GM18519 (cell line): ENCODE measurements around the gene LRMDA.

Experiments used
- ATAC-seq: cut with Tn5 transposase; IDR thresholded peaks from one replicate; pipeline ENCODE4 v1.9.1; 2021; ENCODE audit warnings: mild to moderate bottlenecking, moderate library complexity; ENCODE audit not compliant: unreplicated experiment, low FRiP score

LRMDA gene

DNA sequence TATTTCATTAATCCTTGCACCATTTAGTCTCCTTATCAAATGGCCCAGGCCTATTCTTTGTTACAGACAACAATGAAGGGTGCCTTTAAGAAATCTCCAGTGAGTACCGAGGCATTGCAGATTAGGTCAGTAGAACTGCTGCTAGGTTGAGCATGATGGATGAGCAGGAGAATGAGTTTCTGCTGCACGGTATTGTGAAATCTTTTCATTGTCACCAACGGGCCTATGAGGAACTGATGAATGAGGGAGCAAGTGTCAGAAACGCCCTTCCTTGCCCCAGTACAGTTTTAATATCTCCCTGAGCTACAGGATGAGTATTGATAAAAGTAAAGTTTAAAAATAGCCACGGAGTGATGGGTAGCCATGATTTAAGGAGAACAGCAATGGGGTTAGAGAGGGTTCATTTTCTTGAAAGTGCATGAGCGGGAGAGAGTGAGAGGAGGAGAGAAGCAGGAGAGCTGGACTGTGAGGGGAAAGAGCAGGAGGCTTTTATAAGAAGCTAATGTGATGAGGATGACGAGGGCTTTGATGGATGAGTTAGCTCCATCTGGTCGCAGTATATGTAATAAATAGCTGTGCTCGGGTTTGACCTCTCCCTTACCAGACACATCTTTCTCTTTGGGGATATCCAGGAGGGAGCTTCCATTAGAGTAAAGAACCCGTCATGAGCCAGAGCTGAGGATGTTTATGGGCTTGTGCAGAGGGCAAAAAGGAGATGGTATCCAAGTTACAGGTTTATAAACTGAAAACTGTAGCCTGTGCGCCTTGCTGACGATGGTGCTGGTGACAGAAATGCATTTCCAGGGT, 526.1 kb downstream of the LRMDA start:
- ATAC-seq, result no peak

DNA sequence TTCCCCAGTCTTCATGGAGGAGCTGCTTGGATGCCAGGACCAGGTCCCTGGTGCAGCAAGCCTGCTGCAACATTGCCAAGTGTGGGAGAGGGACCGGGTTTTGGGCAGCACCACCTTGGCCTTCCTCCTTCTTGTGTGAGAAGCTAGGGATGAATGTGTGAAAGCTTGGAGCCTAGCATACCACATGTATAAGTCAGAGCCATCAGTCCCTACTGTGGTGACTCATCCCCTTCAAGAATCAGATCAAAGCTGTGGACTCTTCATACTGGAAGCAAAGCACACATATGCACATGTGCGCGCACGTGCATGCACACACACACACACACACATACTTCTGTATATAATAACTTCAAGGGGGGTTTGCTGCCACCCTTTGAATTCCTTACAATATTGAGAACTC, 527.8 kb downstream of the LRMDA start:
- no peak for ATAC-seq

DNA sequence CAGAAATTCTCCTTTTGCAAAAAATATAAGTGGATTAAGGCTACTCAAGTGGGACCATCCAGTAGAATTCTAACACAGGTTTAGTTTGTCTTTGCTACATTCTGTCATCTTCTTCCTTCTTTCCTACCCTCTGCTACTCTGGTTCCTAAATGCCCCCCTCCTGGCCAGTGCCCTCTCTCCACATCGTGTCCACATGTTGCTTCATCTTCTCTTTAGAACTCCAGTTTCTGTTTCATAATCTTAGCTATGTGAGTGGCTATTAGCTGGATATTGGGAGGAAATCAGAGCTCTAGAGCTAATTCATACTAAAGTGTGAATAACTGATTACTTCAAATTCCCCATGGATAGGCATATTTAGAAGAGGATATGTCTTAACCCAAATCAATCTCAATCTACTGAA, 528.5 kb downstream of the LRMDA start:
- no peak for ATAC-seq

DNA sequence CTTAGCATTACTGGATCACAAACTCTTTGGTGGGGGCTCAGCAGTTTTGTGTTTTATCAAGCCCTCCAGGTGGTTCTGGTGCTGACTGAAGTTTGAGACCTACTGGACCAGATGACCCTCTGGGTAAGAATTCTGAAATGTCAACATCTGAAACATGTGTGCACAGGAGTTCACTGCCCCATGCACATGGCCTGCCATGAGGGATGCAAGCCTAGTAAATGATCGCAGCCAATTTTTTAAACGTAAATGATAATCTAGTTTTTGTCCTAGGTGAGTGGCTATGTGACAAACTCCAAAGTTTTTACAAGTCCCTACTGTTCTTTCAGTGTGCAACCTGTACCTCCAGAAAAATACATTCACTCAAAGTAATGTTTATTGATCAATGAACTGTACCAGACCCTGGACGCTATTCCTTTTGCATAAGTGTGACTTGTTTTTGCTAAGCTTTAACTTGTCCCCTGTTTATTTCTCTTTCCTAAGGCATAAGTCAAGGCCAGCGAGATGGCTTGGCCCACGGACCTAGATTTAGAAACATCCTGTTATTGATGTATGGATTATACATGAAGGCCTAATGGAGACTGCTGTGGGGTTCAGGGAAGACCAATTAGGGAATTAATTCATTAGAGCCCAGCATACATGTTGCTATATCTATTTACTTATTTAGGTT, 531.1 kb downstream of the LRMDA start:
- no peak for ATAC-seq

DNA sequence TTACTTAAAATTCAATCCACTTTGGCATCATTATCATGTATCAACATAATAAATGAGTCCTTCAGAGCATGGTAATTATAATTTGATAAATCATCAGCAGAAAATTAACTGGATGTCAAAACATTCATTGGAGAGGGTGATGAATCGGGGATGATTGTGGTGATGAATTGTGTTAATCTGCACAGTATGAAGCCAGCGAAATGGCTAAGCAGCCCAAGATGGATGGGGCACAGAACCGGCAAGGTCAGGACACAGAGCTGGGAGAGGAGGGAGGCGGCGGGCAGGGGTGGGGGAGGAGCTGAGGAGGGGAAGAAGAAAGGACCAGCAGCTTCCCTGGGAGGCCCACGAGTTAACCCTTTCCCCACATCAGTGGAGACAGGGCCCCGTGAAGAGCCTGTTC, 536.1 kb downstream of the LRMDA start:
- no peak for ATAC-seq

DNA sequence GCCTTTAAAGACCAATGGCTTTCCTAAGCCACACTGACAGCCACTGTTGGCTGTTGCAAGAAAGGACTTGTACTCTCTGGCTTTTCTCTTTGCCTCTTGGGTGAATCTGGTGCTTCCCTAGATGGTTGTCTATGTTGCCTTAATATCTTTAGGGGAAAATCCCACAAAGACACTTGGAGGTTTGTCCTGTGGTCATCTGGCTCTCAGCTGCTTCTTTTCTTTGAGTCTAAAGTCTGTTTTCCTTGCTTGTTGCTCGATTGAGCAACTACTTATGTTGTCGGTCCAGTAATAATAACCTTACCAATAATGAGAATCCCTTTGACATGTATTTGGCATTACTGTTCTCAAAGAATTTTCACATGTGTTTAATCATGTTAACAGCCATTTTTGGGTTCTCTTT, 537.6 kb downstream of the LRMDA start:
- ATAC-seq, result no peak

DNA sequence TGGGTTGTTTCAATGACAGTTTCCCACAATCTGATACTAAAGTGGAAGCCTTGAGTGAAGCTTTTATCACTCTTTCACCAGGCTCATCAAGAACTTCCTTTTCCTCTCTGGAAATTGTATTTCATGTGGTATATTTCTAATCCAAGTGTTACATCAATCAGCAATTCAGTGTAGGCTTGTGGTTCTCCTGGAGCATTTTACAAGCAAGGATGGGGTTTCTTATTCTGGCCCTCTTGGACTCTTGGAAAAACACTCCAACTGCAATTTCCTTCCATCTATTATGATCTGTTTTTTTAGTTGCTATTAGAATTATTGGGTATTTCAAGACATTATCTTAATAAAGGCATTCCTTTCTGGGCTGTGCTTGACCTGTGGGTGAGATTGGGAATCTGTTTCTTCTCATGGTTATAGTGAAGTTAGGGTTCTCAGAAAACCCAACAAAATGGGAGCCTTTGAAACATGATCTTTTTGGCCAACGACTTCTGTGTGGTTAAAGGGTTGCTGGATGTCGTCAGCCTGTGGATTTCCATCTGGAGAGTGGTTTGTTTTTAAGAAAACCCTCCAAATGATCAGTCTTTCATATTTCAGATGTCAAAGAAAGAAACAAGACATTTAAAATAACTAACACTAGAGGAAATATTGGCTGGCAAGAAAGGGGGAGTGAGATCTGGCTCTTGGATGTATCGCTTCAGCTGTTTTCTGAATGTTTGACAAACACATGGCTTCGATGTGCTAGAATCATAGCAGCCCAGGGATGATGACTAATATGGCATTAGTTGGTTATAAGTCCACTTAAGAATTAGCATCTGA, 540.2 kb downstream of the LRMDA start:
- no peak for ATAC-seq

DNA sequence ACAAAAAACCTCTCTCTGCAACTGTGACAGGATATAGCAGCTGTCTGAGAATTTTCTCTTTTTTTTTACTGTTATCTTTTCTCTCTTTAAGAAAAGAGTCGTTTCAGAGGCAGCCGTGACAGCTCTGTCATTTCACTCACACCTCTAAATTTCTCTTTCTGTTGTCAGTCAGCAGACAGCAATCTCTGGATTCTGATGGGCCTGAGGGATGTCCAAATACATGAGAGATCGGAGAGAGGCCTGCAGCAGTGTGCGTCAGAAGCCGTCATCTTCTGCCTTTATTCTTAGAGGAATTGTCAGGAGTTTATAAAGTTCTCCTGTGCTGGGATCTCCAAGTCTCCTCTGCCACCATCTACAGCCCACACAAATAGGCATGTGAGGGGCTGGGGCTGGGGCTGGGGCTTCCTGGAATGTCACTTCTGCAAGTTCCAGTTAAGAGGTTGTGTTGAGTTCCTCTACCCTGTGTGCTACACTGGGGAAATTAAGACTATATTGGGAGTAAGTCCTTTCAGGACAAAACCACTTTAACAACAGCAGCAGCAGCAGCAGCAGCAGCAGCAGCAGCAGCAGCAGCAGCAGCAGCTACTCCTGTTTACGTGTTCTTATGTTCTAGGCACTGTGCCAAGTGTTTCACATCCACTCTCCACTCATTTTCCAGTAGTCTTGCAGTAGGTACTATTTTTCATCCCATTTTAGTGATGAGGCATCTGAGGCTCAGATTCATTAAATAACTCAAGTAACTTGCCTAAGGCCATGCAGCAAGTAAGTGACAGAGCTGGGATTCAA, 541.3 kb downstream of the LRMDA start:
- ATAC-seq, result no peak

DNA sequence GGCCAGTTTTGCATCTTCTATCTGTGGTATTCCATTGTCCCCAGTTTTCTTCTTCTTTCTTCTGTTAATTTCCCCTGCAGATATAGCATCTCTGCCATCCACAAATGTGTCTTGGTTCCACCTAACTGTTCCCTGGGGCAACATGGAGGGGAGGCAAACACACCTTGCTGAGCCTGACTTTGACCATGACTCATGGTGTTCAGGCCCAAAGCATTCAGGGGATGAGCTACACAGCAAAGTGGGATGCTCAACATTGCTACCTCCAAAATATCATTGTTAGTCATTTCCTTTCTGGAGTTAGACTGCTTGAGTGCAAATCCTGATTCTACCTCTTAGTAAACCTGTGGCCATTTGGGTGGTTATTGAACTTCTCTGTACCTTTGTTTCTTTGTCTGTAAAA, 542.7 kb downstream of the LRMDA start:
- ATAC-seq, result no peak

DNA sequence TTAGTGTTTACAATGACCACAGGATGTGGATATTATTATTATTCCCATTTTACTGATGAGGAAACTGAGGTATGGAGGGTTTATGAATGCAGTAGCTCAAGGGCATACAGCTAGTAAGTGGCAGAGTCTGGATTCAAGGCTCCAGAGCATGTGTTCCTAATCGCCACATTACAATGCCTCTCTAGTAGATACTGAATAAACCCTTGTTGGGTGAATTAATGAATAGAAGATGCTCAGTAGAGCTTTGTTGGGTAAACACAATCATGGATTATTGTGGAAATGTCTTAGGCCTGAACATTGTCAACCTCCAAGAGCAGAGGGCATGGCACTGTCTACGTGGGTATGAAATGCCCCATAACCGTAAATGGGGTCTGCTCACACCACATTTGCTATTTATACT, 545.3 kb downstream of the LRMDA start:
- no peak for ATAC-seq

DNA sequence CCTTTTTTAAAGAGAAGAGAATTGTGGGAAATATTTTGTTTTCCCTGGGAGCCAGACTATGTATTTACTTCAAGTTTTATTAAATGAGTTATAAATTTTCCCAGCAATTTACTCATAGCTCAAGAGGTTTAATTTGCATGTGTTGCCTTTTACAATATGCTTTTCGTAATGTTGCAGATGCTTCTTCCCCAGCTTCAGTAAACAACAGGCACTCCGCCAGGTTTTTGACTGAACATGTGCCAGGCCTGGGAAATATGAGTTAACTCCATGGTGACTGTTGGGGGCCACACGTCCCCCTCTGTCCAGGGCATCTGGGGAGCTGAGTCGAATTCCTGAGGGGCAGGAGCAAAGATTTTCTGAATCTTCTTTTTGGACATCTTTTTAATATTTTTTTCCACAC, 545.7 kb downstream of the LRMDA start:
- no peak for ATAC-seq

DNA sequence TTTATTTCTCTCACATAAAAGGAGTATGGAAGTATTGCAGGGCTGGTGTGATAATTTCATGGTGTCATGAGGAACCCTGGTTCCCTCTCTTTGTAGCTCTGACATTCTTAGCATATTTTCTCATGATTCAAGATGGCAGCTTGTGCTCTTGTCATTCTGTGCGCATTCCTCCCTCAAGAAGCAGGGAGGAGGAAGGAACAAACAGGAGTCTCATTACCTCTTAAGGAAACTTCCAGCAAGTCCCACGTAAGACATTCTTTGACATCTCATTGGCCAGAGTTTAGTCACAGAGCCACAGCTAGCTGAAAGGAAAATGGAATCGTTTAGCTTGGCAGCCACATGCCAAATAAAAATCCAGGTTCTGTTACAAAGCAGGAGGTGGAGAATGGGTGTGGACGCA, 546.8 kb downstream of the LRMDA start:
- no peak for ATAC-seq

DNA sequence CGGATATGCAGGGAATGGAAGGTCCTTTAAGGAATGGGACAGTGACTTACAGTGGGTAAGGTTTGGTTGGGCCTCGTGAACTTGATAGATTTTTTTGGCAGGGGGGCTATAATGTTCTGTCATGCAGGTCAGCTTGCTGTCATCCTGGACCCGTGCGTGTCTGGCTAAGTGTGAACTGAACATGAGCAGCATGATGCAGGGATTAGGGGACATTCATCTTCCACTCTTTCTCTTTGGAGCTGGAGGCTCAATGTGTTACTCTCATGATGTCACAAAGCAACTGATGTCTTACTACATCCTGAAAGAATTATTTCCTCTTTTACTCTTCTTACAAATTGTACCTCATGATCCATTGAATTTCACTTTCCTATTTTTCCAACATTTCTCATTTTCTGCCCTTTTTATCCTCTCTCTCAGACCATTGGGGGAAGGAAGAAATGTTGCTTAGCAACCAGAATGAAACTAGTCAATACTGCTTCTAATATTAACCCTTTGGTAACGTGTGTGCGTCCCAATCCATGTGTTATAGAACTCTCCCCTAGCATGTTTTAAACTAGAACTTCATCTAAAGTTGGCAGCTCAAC, 549.1 kb downstream of the LRMDA start:
- ATAC-seq, result no peak

DNA sequence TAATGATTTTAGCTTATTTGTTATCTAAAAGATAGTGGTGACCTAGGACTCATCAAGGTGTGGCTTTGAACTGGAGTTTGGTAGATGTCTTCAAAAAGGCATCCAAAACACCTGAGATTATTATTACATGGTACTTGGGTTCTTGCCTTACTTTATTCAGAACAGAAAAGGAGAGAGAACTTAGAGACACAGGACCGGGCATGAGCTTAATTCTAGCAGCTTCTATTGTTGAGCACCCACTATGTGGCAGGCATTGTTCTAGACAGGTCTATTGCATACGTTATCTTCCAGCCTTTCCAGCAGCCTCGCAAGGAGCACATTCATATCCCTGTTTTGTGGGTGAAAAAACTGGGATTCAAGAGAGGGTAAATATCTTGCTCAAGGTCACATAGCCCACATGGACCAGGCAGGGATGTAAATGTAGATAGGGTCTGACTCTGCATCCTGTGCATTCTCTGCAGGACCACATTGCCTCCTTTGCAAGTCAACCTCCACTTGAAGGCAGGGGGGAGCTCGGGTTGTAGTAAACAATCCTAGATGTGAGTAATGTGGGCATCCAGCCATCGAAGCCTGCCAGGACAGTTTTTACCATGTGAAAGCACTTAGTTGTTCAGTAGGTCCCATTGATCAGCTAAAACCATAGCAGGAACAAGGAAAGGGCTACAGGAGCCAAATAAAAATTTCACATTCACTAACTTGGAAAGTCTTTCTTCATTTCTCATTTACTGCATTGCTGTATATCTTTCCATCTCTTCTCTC, 551.4 kb downstream of the LRMDA start:
- ATAC-seq, result no peak

DNA sequence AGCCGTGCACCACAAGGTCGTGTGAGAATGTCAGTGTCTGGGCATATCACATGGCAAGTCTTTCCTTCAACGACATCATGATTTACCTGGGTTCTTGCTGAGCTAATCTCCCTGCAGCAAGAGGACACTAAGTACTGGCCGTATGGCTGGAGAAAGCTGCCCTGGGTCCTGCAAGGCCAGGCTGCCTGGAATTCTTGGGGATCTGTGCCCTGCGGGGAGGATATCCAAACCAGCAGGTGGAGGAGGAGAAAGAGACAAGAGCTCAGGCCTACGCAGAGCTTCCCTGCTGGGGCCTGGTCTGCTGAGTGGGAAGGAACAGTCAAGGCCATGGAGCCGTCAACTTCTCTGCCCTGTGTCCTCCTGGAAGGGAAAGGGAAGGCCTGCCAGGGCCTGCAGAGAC, 552.6 kb downstream of the LRMDA start:
- no peak for ATAC-seq

DNA sequence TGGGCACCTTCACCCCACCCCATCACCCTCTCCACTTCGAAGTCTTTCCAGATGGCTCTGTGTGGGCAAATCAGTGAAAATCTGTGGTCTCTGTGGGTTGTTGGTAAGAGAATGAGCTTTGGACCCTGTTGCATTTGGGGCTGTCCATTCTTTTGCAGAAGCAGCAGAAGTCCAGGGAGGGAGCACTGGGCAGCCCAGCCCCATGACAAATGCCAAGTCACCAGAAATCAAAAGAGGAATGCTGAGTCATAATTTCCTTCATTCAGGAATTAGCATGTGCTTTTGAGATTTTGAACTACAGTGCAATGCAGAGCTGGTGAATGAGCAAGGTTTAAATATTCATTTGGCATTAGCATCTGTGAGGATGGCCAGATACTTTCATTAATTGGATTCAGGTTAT, 556.2 kb downstream of the LRMDA start:
- no peak for ATAC-seq

DNA sequence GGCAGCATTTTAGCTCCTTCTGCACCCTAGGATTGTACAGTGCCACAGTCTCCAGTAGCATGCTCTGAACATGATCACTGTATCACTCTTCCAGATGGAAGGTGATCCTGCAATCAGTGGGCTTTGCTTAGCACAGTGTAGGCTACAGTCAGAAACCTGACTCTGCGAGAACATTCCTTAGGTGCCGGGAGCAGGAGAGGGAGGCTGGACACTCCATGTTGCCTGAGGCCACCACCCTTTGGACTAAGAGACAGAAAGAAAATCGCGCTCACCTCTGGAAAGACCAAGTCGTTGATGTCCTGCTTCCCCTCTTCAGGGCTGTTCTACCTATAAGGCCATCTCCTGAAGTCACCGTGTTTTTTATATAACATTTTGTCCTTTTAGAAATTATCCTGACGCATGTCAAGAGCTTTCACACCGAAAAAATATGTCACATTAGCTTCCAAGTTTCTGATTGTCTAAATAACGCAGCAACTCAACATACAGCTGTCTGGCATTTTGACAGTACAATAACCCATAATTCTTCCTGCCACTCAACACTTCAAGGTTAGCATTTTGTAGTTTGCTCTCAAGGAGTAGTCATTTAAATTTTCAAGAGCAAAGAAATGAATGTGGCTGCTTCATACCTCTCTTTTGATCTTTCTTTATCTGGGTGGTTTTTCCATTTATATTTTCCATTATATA, 563.1 kb downstream of the LRMDA start:
- ATAC-seq, result no peak

DNA sequence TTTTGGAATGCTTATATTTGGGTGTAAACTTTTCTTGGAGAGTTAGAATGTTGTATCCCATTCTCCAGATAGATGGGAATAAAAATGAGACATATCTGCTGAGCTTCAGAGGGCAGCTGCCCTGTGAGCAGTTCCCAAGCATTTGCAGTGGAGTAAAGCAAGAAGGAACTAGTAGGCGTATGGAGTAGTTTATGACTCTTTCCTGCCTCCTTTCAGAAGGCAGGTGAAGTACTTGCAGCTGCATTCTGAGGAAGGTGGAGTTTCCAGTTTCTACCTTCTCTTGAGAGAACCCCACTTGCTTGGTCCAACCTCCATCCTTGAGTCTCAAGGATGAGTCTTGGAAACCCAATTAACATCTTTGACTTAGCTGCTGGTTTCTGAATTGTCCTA, 563.6 kb downstream of the LRMDA start:
- ATAC-seq, result no peak

DNA sequence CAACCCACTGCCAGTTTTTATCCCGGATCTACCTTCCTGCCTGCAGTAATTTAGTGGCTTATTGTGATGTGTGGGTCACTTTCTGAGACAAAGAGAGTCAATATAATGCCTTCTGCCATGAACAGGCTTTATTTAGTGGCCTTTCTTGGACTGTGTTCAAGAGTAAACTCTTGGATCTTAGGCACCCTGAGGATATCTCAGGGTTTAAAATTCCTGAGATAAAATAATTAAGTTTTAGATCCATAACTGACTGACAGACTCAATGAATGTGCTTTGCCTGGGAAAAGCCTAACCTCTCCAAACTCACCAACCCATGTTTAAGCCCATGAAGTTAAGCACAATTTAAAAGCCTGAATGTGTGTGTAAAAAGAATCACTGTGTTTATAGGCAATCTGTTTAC, 564.3 kb downstream of the LRMDA start:
- ATAC-seq, result no peak
